ENCODE data around the gene FBXO42.
A peak's percentile ranks its signal among the peaks of the same experiment; 100 is the strongest.

FBXO42 gene

GRCh38 chr1:16351994-16352841, at the start of gene FBXO42:
Gene FBXO42 (minus strand): TSS chr1:16352480. CDS start chr1:16315418, 37,062 bp downstream.
- TF ChIP-seq CTCF (IDR thresholded peaks at IDR 0.05; ENCODE audit: low read depth, low read length) = no peak
- peak within 1 kb of the TSS; percentile 97 for H3K4me3 ChIP-seq (ENCODE audit: low read depth, low read length)

- no peak overlapping the region for H3K4me3 ChIP-seq (ENCODE audit: low read depth, low read length)
- TF ChIP-seq CTCF (IDR thresholded peaks at IDR 0.05; ENCODE audit: low read depth, low read length) = no peak
These were observed 46.2 kb upstream of the FBXO42 start for GRCh38 chr1:16398371-16398953.

GRCh38 chr1:16397120-16397519, 44.8 kb upstream of the FBXO42 start:
- no peak overlapping the region for H3K4me3 ChIP-seq (ENCODE audit: low read depth, low read length)
- no peak for TF ChIP-seq CTCF (IDR thresholded peaks at IDR 0.05; ENCODE audit: low read depth, low read length)

- H3K4me3 ChIP-seq (ENCODE audit: low read depth, low read length) = no peak overlapping the region
- no peak for TF ChIP-seq CTCF (IDR thresholded peaks at IDR 0.05; ENCODE audit: low read depth, low read length)
These were observed 44.3 kb upstream of the FBXO42 start for GRCh38 chr1:16396591-16396990.

- H3K4me3 ChIP-seq (ENCODE audit: low read depth, low read length) = no peak overlapping the region
- TF ChIP-seq CTCF (IDR thresholded peaks at IDR 0.05; ENCODE audit: low read depth, low read length) = no peak
These were observed 42.7 kb upstream of the FBXO42 start for GRCh38 chr1:16394977-16395376.

- no peak overlapping the region for H3K4me3 ChIP-seq (ENCODE audit: low read depth, low read length)
- no peak for TF ChIP-seq CTCF (IDR thresholded peaks at IDR 0.05; ENCODE audit: low read depth, low read length)
These were observed 41.6 kb upstream of the FBXO42 start for GRCh38 chr1:16393570-16394521.
